ENCODE data around the gene GOLGA8A. TPM values are rescaled to one million over a fixed set of nuclear protein-coding genes. Genes with fewer than 3 reads are reported as not detected.

The GOLGA8A gene
- total and polyA plus RNA-seq, 2 donors (not counting 3 experiments of a cell fraction or from before 2014, with no cell fraction given), result 17.8 to 61.1 TPM

DNA sequence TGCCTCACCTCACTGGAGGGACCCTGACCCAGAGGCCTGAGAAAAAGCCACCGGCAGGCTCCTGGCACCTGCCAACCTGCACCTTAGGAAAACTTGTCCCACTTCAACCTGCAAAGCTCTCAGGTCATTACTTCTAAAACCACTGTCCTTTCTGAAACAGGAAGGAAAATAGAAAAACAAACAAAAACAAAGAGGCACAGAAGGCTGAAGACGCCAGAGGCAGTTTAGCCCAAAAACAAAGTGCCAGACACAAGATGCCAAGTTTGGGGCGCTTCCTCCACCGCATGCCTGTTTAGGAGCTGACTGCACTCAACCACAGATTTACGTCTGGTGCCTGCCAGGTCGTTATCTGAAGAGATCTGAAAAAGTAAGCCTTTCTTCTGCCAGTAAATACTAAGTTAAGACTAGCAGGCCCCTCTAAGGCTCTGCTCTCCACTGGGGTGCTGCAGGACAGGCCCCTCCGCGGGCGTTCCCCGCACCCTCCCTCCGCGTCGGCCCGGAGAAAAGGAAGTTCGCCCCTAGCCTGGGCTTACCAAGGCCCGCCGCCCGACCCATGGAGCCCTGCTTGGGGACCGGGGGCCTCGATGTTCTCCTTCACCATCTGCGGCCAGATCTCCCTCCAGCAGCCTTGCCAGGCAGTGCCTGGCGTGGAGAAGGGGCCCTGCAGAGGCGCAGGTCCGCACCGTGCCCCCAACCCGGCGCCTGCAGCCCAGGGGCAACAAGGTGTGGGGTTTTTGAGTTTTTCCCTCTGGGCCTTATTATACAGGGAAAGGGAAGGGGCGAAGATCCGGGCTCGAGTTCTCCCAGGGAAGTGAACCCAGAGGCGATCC lies 1.3 kb downstream of the GOLGA8A start:
- Histone ChIP-seq H3K27ac (ENCODE audit: insufficient read depth, low read depth, low read length) (peak overlapping the region; percentile 23), H4K20me1 (replicated peaks; ENCODE audit: control insufficient read depth, extremely low read depth, insufficient read depth, low read length) (no peaks in the 10 kb centered on the region), H3K4me3 (replicated peaks in 1 of 3; ENCODE audit: insufficient read depth in 1 of 3, low read depth in 1 of 3, low read length in 3 of 3) (peak overlapping the region; percentile 68 to 78 (median 77)), H3K4me1 (ENCODE audit: control insufficient read depth, extremely low read depth, insufficient read depth, low read length) (peaks cover 7% of the 10 kb centered on the region), H2AFZ (ENCODE audit: low read depth, low read length) (peak overlapping the region; percentile 79), H3K9me3 (replicated peaks; ENCODE audit: control insufficient read depth, insufficient read depth, low read length) (no peaks in the 10 kb centered on the region), H3K9ac (replicated peaks; ENCODE audit: extremely low read depth, insufficient read depth, low read length) (peak overlapping the region; percentile 16), H3K79me2 (ENCODE audit: control insufficient read depth, insufficient read depth, low read length) (peaks cover 13% of the 10 kb centered on the region), H3K36me3 (ENCODE audit: control insufficient read depth in 2 of 2, extremely low read depth in 1 of 2, insufficient read depth in 2 of 2, low read length in 2 of 2) (no peaks in the 10 kb centered on the region), H3K4me2 (ENCODE audit: insufficient read depth, low read length) (peak overlapping the region; percentile 77), H3K9me1 (replicated peaks; ENCODE audit: control insufficient read depth, extremely low read depth, insufficient read depth, low read length) (no peaks in the 10 kb centered on the region), H3K27me3 (ENCODE audit: control insufficient read depth in 2 of 2, insufficient read depth in 2 of 2, low read length in 2 of 2) (peaks cover 0 to 5% of the 10 kb centered on the region in 2 experiments)
- intact Hi-C loops (cut with micrococcal nuclease) (loop anchor here (2.0 to 10.0 kb wide), 4 partner anchors 70 to 332 kb away; partner anchors contain the start of genes EMC4, EMC7, LPCAT4 and NOP10), dilution Hi-C loops (cut with MboI; ENCODE audit: extremely low pct_ligation_motif_present, low sequenced_read_pairs) (no loop called here)
- CTCF ChIA-PET, result interaction anchor here (0.6 to 1.2 kb wide), 2 partner anchors 147 to 327 kb away, joined by 3 to 4 read pairs; partner anchors contain the start of gene GOLGA8B
- POLR2A ChIA-PET, result no interaction called here
- TF ChIP-seq, protein P1, sequence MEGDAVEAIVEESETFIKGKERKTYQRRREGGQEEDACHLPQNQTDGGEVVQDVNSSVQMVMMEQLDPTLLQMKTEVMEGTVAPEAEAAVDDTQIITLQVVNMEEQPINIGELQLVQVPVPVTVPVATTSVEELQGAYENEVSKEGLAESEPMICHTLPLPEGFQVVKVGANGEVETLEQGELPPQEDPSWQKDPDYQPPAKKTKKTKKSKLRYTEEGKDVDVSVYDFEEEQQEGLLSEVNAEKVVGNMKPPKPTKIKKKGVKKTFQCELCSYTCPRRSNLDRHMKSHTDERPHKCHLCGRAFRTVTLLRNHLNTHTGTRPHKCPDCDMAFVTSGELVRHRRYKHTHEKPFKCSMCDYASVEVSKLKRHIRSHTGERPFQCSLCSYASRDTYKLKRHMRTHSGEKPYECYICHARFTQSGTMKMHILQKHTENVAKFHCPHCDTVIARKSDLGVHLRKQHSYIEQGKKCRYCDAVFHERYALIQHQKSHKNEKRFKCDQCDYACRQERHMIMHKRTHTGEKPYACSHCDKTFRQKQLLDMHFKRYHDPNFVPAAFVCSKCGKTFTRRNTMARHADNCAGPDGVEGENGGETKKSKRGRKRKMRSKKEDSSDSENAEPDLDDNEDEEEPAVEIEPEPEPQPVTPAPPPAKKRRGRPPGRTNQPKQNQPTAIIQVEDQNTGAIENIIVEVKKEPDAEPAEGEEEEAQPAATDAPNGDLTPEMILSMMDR (IDR thresholded peaks at IDR 0.05; ENCODE audit: extremely low read depth in 1 of 2, insufficient read depth in 1 of 2, low read depth in 1 of 2, low read length in 2 of 2), result no peak
- TF ChIP-seq MYC (IDR thresholded peaks at IDR 0.05; ENCODE audit: low read depth, low read length) (no peak), JUN (IDR thresholded peaks at IDR 0.05; ENCODE audit: borderline replicate concordance, insufficient read depth, insufficient read length, low read depth) (no peak)
- FAIRE-seq, result peak; percentile 26
- peak; percentile 6 for DNase-seq (ENCODE audit: low read depth, low spot score)
- BruUV-seq (replicated peaks), result no TSS peak

DNA sequence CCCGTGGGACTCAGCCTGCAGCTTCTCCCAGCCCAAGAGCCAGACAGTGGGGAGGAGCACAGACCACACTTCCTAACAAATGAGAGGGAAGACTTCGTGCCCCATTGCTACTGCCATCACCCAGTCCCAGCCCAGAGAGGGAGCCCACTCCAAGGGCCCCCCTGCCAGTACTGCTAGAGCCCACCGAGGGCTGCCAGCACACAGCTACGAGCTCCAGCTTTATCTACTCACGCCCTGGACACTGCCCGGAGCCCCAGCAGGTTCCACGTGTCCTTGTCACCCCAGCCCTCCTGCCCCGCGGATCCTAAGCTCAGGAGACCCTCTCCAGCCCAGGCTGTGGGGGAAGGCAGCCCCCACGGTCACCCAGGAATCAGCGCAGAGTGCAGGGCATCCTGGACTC lies 1.9 kb downstream of the GOLGA8A start:
- FAIRE-seq (no peak), DNase-seq (ENCODE audit: low read depth, low spot score) (no peak)
- ChIA-PET POLR2A (no interaction called here), CTCF (interaction anchor here (1.4 kb wide), 1 partner anchor 68 kb away, joined by 4 read pairs; no protein-coding TSS in a partner anchor)
- Histone ChIP-seq H3K4me3 (replicated peaks in 1 of 3; ENCODE audit: insufficient read depth in 1 of 3, low read depth in 1 of 3, low read length in 3 of 3) (no peak overlapping the region), H3K9me1 (replicated peaks; ENCODE audit: control insufficient read depth, extremely low read depth, insufficient read depth, low read length) (no peaks in the 10 kb centered on the region), H3K9ac (replicated peaks; ENCODE audit: extremely low read depth, insufficient read depth, low read length) (no peak overlapping the region), H3K79me2 (ENCODE audit: control insufficient read depth, insufficient read depth, low read length) (peaks cover 14% of the 10 kb centered on the region), H2AFZ (ENCODE audit: low read depth, low read length) (no peak overlapping the region), H3K4me2 (ENCODE audit: insufficient read depth, low read length) (no peak overlapping the region), H3K9me3 (replicated peaks; ENCODE audit: control insufficient read depth, insufficient read depth, low read length) (no peaks in the 10 kb centered on the region), H4K20me1 (replicated peaks; ENCODE audit: control insufficient read depth, extremely low read depth, insufficient read depth, low read length) (no peaks in the 10 kb centered on the region), H3K36me3 (ENCODE audit: control insufficient read depth in 2 of 2, extremely low read depth in 1 of 2, insufficient read depth in 2 of 2, low read length in 2 of 2) (no peaks in the 10 kb centered on the region), H3K4me1 (ENCODE audit: control insufficient read depth, extremely low read depth, insufficient read depth, low read length) (peaks cover 7% of the 10 kb centered on the region), H3K27ac (ENCODE audit: insufficient read depth, low read depth, low read length) (no peak overlapping the region), H3K27me3 (ENCODE audit: control insufficient read depth in 2 of 2, insufficient read depth in 2 of 2, low read length in 2 of 2) (peaks cover 0 to 5% of the 10 kb centered on the region in 2 experiments)
- dilution Hi-C loops (cut with MboI; ENCODE audit: extremely low pct_ligation_motif_present, low sequenced_read_pairs), result no loop called here
- intact Hi-C loops (cut with micrococcal nuclease), result loop anchor here (2.0 to 10.0 kb wide), 4 partner anchors 69 to 331 kb away; partner anchors contain the start of genes EMC4, EMC7, LPCAT4 and NOP10
- TF ChIP-seq, protein P1 (IDR thresholded peaks at IDR 0.05; ENCODE audit: extremely low read depth in 1 of 2, insufficient read depth in 1 of 2, low read depth in 1 of 2, low read length in 2 of 2), result no peak
- BruUV-seq (replicated peaks), result no TSS peak
